Activated CD8-positive, alpha-beta memory T cell treated with anti-CD3 and anti-CD28 coated beads, Interleukin-2, amount 50 U/mL, for 48 hours (primary cell): Measurements from ENCODE around the gene C19orf38.

Experiments used
- DNase-seq: peaks from one replicate; pipeline ENCODE4 v3.0.0-alpha.2; 2020

Gene C19orf38

DNA sequence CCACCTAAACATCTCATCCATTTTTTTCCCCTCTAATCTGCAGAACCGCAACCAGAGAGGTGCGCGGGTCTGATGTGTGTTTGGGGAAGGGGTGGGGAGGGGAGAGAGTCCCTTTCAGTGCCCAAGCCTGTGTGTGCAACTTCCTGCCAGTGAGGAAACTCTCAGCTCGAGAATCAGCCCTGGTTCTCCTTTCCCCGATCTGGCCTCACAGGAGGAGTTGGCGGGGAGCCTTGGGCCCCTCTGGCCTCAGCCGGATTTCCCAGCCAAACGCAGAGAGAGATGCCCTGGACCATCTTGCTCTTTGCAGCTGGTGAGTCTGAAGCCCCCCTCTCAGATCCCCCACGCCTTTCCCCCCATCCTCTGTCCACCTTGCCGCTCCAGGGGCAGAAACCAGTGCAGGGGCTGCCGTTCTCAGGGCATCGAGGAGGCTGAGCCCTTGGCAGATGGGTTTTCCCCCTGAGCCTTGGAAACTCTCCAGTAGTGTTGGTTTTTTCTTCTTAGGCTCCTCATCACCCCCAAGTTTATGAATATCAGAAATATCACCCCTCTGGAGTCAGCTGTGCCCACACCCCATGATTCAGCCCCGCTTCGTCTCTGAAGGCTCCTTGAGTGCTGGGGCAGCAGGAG is at the start of gene C19orf38:
Gene C19orf38 (plus strand): TSS at position 186 of the 627 bp plus-strand sequence. CDS start 94 bp downstream, at position 280.
- no peak for DNase-seq

- no peak for DNase-seq
These were observed 47.7 kb upstream of the C19orf38 start for GRCh38 chr19:10800488-10800887.

DNA sequence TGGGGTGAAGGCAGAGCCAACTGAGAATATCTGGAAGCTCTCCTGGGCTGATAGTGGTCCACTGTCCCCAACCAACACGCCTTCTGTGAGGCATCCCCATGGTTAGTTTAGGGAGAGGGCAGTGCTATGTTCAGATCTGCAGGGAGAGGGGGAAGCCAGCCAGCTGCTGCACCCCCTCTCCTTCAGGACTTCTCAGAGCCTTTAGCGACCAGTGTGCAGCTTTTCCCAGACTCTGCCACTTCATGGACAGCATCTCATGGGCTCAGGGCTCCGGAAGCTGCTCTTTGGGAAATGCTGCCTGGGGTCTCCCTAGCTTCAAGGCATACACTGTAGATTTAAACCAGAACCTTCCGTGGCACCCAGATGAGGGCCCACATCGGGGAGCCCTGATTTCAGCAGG is 45.7 kb upstream of the C19orf38 start:
- DNase-seq = no peak

DNA sequence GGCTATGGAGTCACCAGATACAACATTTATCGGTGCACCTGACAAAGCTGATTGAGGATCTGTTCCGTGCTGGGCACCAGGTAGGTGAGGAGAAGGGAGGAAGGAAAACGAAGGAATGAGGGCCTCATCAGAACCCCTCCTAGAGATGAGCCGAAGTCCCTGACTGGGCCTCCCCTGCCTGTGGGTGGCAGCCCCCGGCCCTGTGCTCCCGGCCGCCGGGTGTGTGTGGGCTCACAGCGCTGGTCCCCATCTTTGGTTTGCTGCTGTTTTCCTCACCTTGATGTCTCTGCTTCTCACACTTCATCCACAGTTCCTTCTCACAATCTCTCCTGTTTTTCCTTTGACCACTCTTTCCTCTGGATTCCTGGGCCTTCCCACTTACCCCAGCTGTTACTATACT is 45.0 kb upstream of the C19orf38 start:
- no peak for DNase-seq

DNA sequence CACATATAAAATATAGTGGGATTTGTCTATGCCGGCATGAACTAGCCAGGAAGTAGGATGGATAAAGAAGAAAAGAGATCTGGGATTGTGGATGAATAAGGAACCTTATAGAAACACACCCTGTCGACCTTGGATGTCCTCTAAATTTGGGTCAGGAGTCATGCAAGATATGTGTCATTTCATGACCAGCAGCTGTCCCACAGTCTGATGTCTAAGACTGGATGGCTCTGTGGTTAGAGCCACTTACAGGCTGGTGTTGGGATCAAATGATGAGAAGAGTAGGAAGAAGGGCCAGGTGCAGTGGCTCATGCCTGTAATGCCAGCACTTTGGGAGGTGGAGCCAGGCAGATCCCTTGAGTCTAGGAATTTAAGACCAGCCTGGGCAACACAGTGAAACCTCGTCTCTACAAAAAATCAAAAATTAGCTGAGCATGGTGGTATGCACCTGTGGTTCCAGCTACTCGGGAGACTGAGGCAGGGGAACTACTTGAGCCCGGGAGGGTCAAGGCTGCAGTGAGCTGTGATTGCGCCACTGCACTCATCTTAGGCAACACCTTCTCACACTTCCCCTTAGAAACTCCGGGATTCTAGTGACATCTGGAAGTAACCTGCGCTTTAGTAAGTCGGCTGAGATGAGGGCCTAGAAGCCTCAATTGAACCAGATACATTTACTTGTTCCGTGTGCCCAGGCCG is 43.0 kb upstream of the C19orf38 start:
- DNase-seq = no peak

DNA sequence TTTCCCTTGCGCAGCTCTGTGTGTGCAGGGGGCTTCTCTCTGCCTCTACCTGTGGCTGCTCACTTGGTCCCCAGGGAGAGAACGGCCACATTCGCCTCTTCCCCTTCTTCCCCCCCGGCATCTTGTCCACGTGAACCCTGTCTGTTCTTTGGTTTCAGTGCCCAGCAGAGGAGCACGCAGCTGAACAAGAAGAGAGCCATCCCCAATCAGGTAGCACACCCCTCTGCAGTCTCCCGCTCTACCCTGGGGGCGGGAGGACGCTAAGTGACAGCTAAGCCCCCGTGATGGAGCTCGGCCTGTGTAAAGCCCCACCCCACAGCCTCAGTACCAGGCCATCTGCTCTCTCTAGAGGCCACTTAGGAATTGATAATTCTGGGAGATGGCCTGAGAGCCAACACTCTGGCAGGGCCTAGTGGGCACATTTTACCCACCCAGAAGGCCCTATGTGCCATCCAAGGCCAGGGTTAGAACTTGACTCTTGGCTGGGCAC is 42.4 kb upstream of the C19orf38 start:
- no peak for DNase-seq

- no peak for DNase-seq
These were observed 39.1 kb upstream of the C19orf38 start for GRCh38 chr19:10808937-10809649.

DNA sequence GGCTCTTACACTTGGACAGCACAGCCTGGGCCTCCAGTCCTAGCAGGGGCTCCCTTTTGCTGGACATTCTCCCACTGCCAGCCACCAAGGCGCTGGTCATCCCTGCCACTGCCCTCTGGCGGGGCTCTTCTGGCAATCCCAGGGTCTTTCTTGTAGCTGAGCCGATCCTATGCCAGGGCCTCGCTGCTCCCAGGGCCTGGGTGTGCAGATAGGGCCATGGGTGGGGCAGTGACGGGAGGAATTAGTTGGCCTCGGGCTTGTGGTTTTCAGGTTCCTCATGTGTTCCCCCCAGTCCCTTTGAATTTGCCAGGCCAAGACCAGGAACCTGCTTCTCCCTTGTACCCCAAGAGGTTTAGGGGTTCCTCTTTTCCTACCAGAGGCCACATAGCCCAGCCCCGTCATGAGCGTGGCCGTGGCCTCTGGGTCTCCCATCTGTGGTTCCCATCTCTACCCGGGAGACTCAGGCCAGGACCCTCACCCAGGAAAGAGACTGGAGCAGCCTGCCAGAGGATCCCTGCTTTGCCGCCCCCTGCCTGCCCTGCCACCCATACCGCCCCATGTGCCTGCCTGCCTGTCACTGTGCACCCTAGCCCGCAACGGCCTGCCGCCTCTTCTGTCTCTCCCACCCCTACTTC is 38.4 kb upstream of the C19orf38 start:
- DNase-seq = no peak

- no peak for DNase-seq
These were observed 36.7 kb upstream of the C19orf38 start for GRCh38 chr19:10811391-10812111.

GRCh38 chr19:10812196-10812595 is 36.0 kb upstream of the C19orf38 start:
- no peak for DNase-seq

- no peak for DNase-seq
These were observed 35.3 kb upstream of the C19orf38 start for GRCh38 chr19:10812902-10813404.

- DNase-seq = no peak
These were observed 33.1 kb upstream of the C19orf38 start for GRCh38 chr19:10815007-10815536.

DNA sequence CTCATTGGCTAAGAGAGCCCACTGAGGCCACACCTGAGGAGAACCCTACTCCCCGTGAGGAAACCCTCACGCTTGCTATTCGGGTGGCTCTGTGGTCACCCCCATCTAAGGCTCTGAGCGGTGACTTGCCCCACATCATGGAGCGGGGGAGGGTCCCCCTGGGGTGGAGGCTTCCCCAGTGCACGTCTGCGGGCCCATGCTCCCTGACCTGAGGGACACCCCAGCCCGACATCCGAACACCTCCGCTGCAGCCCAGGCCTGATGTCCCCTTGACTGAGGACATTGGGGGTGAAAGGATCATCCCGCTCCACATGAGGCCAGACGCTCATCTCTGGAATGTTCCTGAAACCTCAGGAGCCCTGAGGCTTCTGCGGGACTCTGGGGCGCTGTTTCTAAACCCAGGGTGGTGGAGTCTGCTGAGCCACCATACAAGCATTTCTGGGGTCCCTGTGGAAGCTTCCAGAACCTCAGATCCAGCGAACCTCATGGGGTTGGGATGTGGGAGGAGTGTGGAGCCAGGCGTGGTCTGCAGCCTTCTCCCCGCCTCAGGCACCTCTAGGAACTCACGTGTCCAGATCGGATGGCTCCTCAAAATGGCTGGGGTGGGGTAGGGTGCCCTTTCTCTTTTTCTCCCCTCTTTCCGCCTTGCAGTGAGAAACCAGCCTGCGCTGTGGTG is 32.1 kb upstream of the C19orf38 start:
- no peak for DNase-seq

DNA sequence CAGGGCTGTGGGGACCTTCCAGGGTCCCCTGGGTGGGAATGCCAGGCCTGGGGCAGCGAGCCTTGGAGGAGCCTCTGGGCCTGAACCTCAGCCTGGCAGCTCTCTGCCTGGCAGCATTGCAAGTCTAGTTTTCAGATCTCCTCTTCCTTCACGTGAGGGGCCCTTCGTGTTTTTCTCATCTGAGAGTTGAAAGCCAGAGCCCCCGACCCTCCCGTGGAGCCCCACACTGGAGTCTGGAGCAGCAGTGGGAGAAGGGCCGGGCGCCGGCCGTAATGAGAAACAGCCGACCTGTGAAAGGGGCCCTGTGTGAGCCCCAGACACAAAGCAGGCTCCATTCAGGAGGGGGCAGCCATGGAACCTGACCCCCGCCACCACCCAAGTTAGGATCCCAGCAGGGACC is 31.5 kb upstream of the C19orf38 start:
- no peak for DNase-seq

DNA sequence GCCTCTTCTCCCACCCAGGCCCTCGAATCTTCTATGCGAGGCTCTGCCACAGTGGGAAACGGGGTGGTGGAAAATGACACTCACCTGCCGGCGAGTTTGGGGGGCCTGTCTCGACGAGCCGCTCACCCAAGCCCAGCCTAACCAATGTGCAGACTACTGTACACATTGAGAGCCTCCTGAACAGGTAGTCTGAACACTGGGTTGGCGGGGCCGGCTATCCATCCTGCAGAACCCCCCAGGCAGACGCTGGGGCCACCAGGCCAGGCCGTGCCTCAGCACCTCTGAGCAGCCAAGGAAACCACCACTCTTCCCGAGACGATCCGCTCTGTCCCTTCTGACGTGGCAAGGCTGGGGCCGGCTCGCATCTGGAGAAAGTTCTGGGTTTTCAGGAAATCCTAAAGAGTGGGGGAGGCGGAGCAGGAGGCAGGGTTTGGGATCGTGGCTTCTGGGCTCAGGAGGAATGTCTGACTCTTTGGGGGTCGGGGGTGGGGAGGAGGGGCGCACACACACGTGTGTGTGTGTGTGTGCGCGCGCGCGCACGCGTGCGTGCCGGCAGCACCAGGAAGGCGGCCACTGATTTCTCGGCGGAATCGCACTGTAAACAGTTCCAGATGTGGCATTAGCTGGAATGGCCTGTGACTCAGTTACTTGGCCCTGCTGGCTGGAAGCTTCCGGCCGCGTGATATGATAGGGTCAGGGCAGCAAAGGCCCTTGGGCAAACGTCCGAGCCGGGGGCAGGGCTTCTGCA is 30.8 kb upstream of the C19orf38 start:
- no peak for DNase-seq

GRCh38 chr19:10818301-10819123 is 29.7 kb upstream of the C19orf38 start:
- no peak for DNase-seq

DNA sequence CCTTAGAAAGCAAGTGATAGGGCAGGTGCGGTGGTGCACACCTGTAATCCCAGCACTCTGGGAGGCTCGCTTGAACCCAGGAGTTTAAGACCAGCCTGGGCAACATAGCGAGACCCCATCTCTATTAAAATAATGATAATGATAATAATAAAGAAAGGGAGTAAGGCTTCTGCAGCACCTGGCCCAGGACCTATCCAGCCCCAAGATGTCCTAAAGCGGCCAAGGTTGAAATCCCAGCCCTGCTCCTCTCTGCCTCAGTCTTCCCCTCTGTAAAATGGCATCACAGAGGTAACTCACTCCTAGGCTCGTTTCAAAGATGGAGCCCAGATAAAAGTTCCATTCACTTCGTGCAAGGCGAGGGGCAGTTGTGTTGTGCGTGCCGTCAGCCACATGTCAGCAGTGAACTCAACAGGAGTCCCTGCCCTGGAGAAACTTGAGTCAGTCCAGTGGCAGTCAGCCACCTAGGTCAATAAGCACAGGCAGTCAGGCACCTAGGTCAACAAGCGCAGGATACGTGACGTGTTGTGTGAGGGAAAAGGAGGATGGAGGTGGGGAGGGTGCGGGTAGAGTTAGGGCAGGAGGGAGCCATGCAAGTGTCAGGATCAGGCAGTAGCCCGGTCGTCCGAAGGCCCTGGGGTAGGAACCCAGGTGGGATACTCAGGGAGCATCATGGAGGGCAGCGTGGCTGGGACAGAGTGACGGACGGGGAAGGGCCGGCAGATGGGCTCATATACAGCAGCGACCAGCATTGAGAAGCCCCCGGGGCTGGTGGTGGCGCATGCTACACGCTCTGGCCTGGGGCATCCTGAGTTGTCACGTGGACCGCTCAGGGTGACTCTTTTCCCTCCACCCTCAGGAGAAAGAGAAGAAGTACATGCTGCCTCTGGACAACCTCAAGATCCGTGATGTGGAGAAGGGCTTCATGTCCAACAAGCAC is 28.8 kb upstream of the C19orf38 start:
- DNase-seq = no peak

DNA sequence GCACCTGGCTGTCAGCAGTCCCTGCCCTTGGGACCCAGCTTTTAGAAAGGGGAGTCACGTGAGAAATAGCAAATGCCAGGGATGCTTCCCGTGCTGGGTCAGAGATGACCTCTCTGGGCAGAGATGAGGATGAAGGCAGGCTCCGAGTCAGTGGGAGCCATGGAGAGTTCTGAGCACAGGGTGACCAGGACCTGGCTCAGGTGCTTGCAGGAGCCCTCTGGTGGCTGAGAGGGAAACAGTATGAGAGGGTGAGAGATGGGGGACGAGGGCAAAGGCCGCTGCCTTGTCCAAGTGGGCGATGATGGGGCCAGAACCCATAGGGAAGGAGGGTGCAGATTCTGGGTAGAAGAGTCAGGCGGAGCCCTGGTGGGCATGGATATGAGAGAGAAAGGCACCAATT is 28.0 kb upstream of the C19orf38 start:
- no peak for DNase-seq

DNA sequence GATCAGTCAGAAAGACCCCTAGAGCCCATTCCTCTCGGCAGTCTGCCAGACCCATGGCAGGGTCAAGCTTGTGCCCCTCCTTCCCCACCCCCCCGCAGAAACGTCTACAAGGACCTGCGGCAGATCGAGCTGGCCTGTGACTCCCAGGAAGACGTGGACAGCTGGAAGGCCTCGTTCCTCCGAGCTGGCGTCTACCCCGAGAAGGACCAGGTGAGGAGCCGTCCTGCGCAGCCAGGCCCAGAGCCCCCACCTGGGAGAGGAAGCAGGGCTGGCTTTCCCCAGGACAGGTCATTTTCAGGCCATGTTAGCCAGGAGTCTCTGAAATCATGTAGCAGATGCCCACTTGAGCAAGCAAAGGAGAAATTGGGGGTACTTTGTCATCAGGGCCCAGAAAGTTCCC is 24.5 kb upstream of the C19orf38 start:
- no peak for DNase-seq
